ENCODE measurements around the gene CXorf38.

The CXorf38 gene

DNA sequence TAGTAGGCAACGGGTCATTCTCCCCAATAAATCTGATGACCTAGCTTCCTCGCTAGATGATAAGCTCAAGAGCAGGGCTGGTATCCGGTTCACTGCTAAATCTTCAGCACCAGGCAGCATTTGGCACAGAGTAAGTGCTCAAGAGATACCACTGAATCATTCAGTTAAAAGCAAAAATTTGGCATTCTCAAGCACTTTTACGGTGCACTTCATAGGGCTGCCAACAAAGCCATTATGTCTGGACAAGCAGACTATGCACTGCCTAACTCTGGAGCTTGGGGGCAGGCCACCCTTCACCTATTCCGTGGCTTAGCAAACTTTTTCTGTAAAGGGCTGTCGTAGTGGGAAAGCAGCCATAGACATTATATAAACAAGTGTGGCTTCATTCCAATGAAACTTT, 23.8 kb upstream of the CXorf38 start:
- TF ChIP-seq CTCF (IDR thresholded peaks at IDR 0.05; ENCODE audit: extremely low read depth, missing control alignments): no peak
- no peak for DNase-seq (ENCODE audit: low spot score)

GRCh38 chrX:40663880-40664630, 16.7 kb upstream of the CXorf38 start:
- DNase-seq (ENCODE audit: low spot score): no peak
- no peak for TF ChIP-seq CTCF (IDR thresholded peaks at IDR 0.05; ENCODE audit: extremely low read depth, missing control alignments)

GRCh38 chrX:40663078-40663740, 15.8 kb upstream of the CXorf38 start:
- no peak for TF ChIP-seq CTCF (IDR thresholded peaks at IDR 0.05; ENCODE audit: extremely low read depth, missing control alignments)
- DNase-seq (ENCODE audit: low spot score): no peak

DNA sequence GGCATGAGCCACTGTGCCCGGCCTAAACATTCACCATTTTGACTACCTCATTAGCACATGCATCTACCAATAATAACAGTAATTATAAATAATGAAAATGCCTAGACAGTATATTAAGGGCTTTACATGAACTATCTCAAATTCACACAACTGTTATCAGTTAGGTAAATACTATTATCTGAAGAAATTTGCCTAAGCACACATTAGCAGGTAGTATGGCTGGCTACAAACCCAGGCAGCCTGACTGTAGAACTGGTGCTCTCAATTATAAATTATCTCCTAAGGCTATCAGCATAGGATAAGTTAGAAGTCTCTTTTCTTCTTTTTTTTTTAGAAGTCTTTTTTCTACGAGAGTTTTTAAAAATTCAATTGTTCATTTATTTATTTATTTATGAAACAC, 14.1 kb upstream of the CXorf38 start:
- TF ChIP-seq CTCF (IDR thresholded peaks at IDR 0.05; ENCODE audit: extremely low read depth, missing control alignments): no peak
- no peak for DNase-seq (ENCODE audit: low spot score)

GRCh38 chrX:40660381-40660780, 13.0 kb upstream of the CXorf38 start:
- no peak for TF ChIP-seq CTCF (IDR thresholded peaks at IDR 0.05; ENCODE audit: extremely low read depth, missing control alignments)
- no peak for DNase-seq (ENCODE audit: low spot score)

DNA sequence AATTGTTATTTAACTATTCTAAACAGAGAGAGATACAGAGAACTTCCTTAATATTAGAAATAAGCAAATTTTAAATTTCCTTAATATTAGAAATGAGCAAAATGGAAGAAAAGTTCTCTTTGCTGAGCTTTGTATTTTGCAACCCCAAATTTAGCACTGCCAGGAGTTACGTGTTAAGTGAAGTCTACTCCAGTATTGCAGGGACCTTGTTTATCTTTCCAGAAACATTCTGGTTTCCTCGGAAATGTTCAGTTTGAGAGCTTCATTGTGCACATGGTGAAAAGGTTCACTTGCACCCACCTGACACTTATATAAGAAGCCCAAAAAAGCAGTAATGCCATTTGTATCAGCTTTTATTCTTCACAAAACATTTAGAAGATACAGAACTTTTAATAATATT, 6.2 kb upstream of the CXorf38 start:
- no peak for TF ChIP-seq CTCF (IDR thresholded peaks at IDR 0.05; ENCODE audit: extremely low read depth, missing control alignments)
- DNase-seq (ENCODE audit: low spot score): no peak

DNA sequence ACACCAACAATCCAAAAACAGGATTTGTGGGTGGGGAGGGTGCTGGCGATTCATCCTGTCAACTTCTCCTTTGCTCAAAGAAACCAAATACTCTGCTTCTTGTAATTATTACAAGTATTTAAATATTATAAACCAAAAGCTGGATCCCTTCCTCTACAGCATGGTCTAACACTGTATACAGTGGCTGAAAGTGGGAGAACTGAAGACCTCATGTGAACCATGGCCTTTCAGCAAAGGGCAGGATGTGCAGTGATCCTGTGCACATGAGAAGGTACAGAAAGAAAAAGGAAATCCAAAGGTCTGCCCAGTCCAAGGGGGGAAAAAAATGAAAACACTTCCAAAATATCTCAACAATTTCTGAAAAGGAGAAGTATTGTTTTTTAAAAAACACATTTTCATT, 5.3 kb upstream of the CXorf38 start:
- DNase-seq (ENCODE audit: low spot score): no peak
- no peak for TF ChIP-seq CTCF (IDR thresholded peaks at IDR 0.05; ENCODE audit: extremely low read depth, missing control alignments)

Data from GM20000 (cell line).